Mucosa of descending colon (tissue), 3 donors: ENCODE data around the gene ZNF576. TPM values are rescaled to one million over a fixed set of nuclear protein-coding genes. Genes with fewer than 3 reads are reported as not detected.
A peak's percentile ranks its signal among the peaks of the same experiment; 100 is the strongest.

Experiments
- ATAC-seq: fragments of 200-7000 bp; cut with Tn5 transposase; one replicate; pipeline ENCODE4 v1.9.1; 2020; ENCODE audit warnings: mild to moderate bottlenecking, moderate library complexity
- DNase-seq, 3 donors: peaks; one replicate each; pipeline ENCODE4 v3.0.0-alpha.2; 2020
- H3K36me3 ChIP-seq: fragments of 200-600 bp; one replicate; pipeline ENCODE4 v1.8.0; 2021; ENCODE audit warnings: low read depth, mild to moderate bottlenecking
- H3K4me1 ChIP-seq: fragments of 200-600 bp; one replicate; pipeline ENCODE4 v1.8.0; 2021; ENCODE audit warnings: low read depth, mild to moderate bottlenecking
- H3K4me3 ChIP-seq: fragments of 200-600 bp; one replicate; pipeline ENCODE4 v1.8.0; 2021; ENCODE audit warnings: mild to moderate bottlenecking
- H3K9me3 ChIP-seq: fragments of 200-600 bp; one replicate; pipeline ENCODE4 v1.8.0; 2021; ENCODE audit warnings: mild to moderate bottlenecking
- CTCF ChIP-seq: fragments of 200-600 bp; IDR thresholded peaks from one replicate; pipeline ENCODE4 v1.8.0; 2022; ENCODE audit warnings: antibody characterized with exemption, mild to moderate bottlenecking
- intact Hi-C, 2 donors: fragments of 100-400 bp; cut with DNase I in 1 of 2; cut with micrococcal nuclease in 1 of 2; formaldehyde crosslinking; loops; one replicate each; pipeline versions ENCODE4 v1.11.0 to v1.11.1; 2022; cut with DNase I, micrococcal nuclease
- total RNA-seq, 3 donors: library from RNA; stranded (reverse); fragmentation: NEBNext Ultra II Directional in 2 of 3; extraction: Animal tissue kit (Norgen Biotek cat#: 25700) in 2 of 3; gene quantifications; one replicate each; pipeline versions ENCODE4 v1.2.1 to v1.2.4, GENCODE V29; 2021 to 2023
- donor health status: DM: no; HTN: no; CAD: no; lungs with moderate emphysema.
- donor health status: DM: no; HTN: no; CAD: no.
- donor health status: DM: no; HTN: yes; CAD: no.

The ZNF576 gene
- total RNA-seq, 3 donors from 2014 or later: 15.4 to 18.9 (median 16.3) TPM

GRCh38 chr19:43561139-43561970, 35.0 kb upstream of the ZNF576 start:
- DNase-seq: no peak
- no peak overlapping the region for H3K4me3 ChIP-seq
- H3K36me3 ChIP-seq: no peaks in the 10 kb centered on the region
- no peaks in the 10 kb centered on the region for H3K9me3 ChIP-seq
- ATAC-seq: no peak
- intact Hi-C loops: no loop called here
- TF ChIP-seq CTCF: no peak
- H3K4me1 ChIP-seq: no peaks in the 10 kb centered on the region

GRCh38 chr19:43562226-43562697, 34.1 kb upstream of the ZNF576 start:
- ATAC-seq: peak; percentile 7
- intact Hi-C loops: no loop called here
- H3K9me3 ChIP-seq: no peaks in the 10 kb centered on the region
- H3K4me1 ChIP-seq: no peaks in the 10 kb centered on the region
- H3K36me3 ChIP-seq: no peaks in the 10 kb centered on the region
- DNase-seq: no peak
- H3K4me3 ChIP-seq: no peak overlapping the region
- no peak for TF ChIP-seq CTCF

GRCh38 chr19:43562698-43563241, 33.6 kb upstream of the ZNF576 start:
- Histone ChIP-seq H3K9me3 (no peaks in the 10 kb centered on the region), H3K4me3 (no peak overlapping the region), H3K4me1 (no peaks in the 10 kb centered on the region), H3K36me3 (no peaks in the 10 kb centered on the region)
- ATAC-seq (peak; percentile 83), DNase-seq (peak; percentile 66 to 91 (median 76))
- intact Hi-C loops: no loop called here
- no peak for TF ChIP-seq CTCF

- DNase-seq (no peak), ATAC-seq (no peak)
- H3K4me3 ChIP-seq: no peak overlapping the region
- H3K9me3 ChIP-seq: no peaks in the 10 kb centered on the region
- TF ChIP-seq CTCF: no peak
- intact Hi-C loops: no loop called here
- H3K36me3 ChIP-seq: no peaks in the 10 kb centered on the region
- H3K4me1 ChIP-seq: no peaks in the 10 kb centered on the region
Measured at GRCh38 chr19:43563816-43564457, 32.5 kb upstream of the ZNF576 start.

GRCh38 chr19:43564800-43565199, 31.6 kb upstream of the ZNF576 start:
- H3K4me1 ChIP-seq: no peaks in the 10 kb centered on the region
- ATAC-seq: no peak
- no peaks in the 10 kb centered on the region for H3K9me3 ChIP-seq
- no peak for DNase-seq
- H3K4me3 ChIP-seq: no peak overlapping the region
- no peaks in the 10 kb centered on the region for H3K36me3 ChIP-seq
- intact Hi-C loops: no loop called here
- no peak for TF ChIP-seq CTCF
